ENCODE data around the gene EYA2.

EYA2 gene

GRCh38 chr20:47215653-47216397, 321.2 kb downstream of the EYA2 start:
- no peak for DNase-seq

GRCh38 chr20:47216819-47217410, 322.3 kb downstream of the EYA2 start:
- DNase-seq: no peak

- no peak for DNase-seq
These were observed 323.1 kb downstream of the EYA2 start for GRCh38 chr20:47217482-47218446.

- DNase-seq: no peak
These were observed 325.5 kb downstream of the EYA2 start for GRCh38 chr20:47220161-47220582.

GRCh38 chr20:47221036-47221625, 326.5 kb downstream of the EYA2 start:
- no peak for DNase-seq

- DNase-seq: no peak
These were observed 328.0 kb downstream of the EYA2 start for GRCh38 chr20:47222468-47223119.

- no peak for DNase-seq
These were observed 329.3 kb downstream of the EYA2 start for GRCh38 chr20:47223896-47224295.

- no peak for DNase-seq
These were observed 329.7 kb downstream of the EYA2 start for GRCh38 chr20:47224300-47224791.

GRCh38 chr20:47224857-47225256, 330.2 kb downstream of the EYA2 start:
- DNase-seq: no peak

GRCh38 chr20:47225458-47225857, 330.8 kb downstream of the EYA2 start:
- DNase-seq: no peak

- no peak for DNase-seq
These were observed 332.5 kb downstream of the EYA2 start for GRCh38 chr20:47227119-47227518.

- DNase-seq: no peak
These were observed 332.9 kb downstream of the EYA2 start for GRCh38 chr20:47227576-47227975.

GRCh38 chr20:47228654-47229053, 334.0 kb downstream of the EYA2 start:
- DNase-seq: no peak

- DNase-seq: no peak
These were observed 336.2 kb downstream of the EYA2 start for GRCh38 chr20:47230811-47231256.

- DNase-seq: no peak
These were observed 336.9 kb downstream of the EYA2 start for GRCh38 chr20:47231382-47232039.

GRCh38 chr20:47232518-47232917, 337.9 kb downstream of the EYA2 start:
- DNase-seq: no peak

- DNase-seq: no peak
These were observed 338.9 kb downstream of the EYA2 start for GRCh38 chr20:47233333-47234188.

GRCh38 chr20:47235111-47235510, 340.5 kb downstream of the EYA2 start:
- DNase-seq: no peak

- no peak for DNase-seq
These were observed 341.4 kb downstream of the EYA2 start for GRCh38 chr20:47235853-47236638.

GRCh38 chr20:47236639-47236900, 341.9 kb downstream of the EYA2 start:
- no peak for DNase-seq

Data from DMS 273 treated with DMSO at 0.1 percent for 48 hours (cell line).